Lower lobe of right lung (tissue), 2 donors: ENCODE results near the gene TMEM72. TPM values are rescaled to one million over a fixed set of nuclear protein-coding genes. Genes with fewer than 3 reads are reported as not detected.

Source experiments
- ATAC-seq, 2 donors: fragments of 200-7000 bp; cut with Tn5 transposase; one replicate each; pipeline ENCODE4 v1.9.1; 2020 to 2022; ENCODE audit warnings: mild to moderate bottlenecking in 2 of 2, moderate library complexity in 2 of 2
- DNase-seq: peaks from one replicate; pipeline ENCODE4 v3.0.0-alpha.2; 2020
- H3K27ac ChIP-seq: fragments of 200-600 bp; one replicate; pipeline ENCODE4 v1.8.0; 2022
- H3K27me3 ChIP-seq: fragments of 200-600 bp; one replicate; pipeline ENCODE4 v1.8.0; 2022; ENCODE audit warnings: low read depth
- H3K36me3 ChIP-seq: fragments of 200-600 bp; one replicate; pipeline ENCODE4 v1.8.0; 2022; ENCODE audit warnings: mild to moderate bottlenecking
- H3K4me1 ChIP-seq: fragments of 200-600 bp; one replicate; pipeline ENCODE4 v1.8.0; 2022
- H3K4me3 ChIP-seq: fragments of 200-600 bp; one replicate; pipeline ENCODE4 v1.8.0; 2022; ENCODE audit warnings: mild to moderate bottlenecking
- H3K9me3 ChIP-seq: fragments of 200-600 bp; one replicate; pipeline ENCODE4 v1.8.0; 2022
- CTCF ChIP-seq: fragments of 200-600 bp; IDR thresholded peaks from one replicate; pipeline ENCODE4 v1.8.0; 2022; ENCODE audit warnings: antibody characterized with exemption, mild to moderate bottlenecking
- intact Hi-C: fragments of 100-400 bp; cut with DNase I; formaldehyde crosslinking; loops from one replicate; pipeline ENCODE4 v1.11.0; 2022
- total RNA-seq: library from RNA; stranded (reverse); fragmentation: NEBNext Ultra II Directional; extraction: Animal tissue kit (Norgen Biotek cat#: 25700); gene quantifications from one replicate; pipeline ENCODE4 v1.2.1, GENCODE V29; 2021
- donor health status: DM: no; HTN: yes; CAD: no; lungs with severe emphysema.

TMEM72 gene
- total RNA-seq, 1 donor from 2014 or later = not detected

- TF ChIP-seq CTCF = no peak
- Histone ChIP-seq H3K4me3 (peak overlapping the region; percentile 78), H3K9me3 (no peaks in the 10 kb centered on the region), H3K36me3 (peaks cover 13% of the 10 kb centered on the region), H3K27ac (peak overlapping the region; percentile 94), H3K27me3 (no peaks in the 10 kb centered on the region), H3K4me1 (peaks cover 56% of the 10 kb centered on the region)
- intact Hi-C loops = no loop called here
- ATAC-seq (no peak), DNase-seq (no peak)
Observed at GRCh38 chr10:44958898-44959246, 47.7 kb downstream of the TMEM72 start.

- Histone ChIP-seq H3K4me1 (peaks cover 62% of the 10 kb centered on the region), H3K27me3 (no peaks in the 10 kb centered on the region), H3K4me3 (peak within 1 kb of the TSS; percentile 78), H3K27ac (peak within 1 kb of the TSS; percentile 94), H3K36me3 (peaks cover 13% of the 10 kb centered on the region), H3K9me3 (no peaks in the 10 kb centered on the region)
- no peak for TF ChIP-seq CTCF
- intact Hi-C loops = no loop called here
- DNase-seq (peak; percentile 97), ATAC-seq (peak; percentile 96 to 97)
Observed at GRCh38 chr10:44959247-44960087, 48.3 kb downstream of the TMEM72 start, which contains the start of gene RASSF4. Gene RASSF4 (plus strand): TSS chr10:44959802. CDS start chr10:44970203, 10,401 bp downstream.

- Histone ChIP-seq H3K27ac (peak overlapping the region; percentile 94), H3K27me3 (no peaks in the 10 kb centered on the region), H3K36me3 (peaks cover 13% of the 10 kb centered on the region), H3K4me3 (peak overlapping the region; percentile 78), H3K9me3 (no peaks in the 10 kb centered on the region), H3K4me1 (peaks cover 68% of the 10 kb centered on the region)
- TF ChIP-seq CTCF = no peak
- intact Hi-C loops = no loop called here
- DNase-seq (no peak), ATAC-seq (no peak)
Observed at GRCh38 chr10:44960088-44960460, 48.9 kb downstream of the TMEM72 start.

- intact Hi-C loops = no loop called here
- Histone ChIP-seq H3K27me3 (no peaks in the 10 kb centered on the region), H3K4me3 (peak overlapping the region; percentile 78), H3K36me3 (peaks cover 8% of the 10 kb centered on the region), H3K27ac (peak overlapping the region; percentile 94), H3K4me1 (peaks cover 74% of the 10 kb centered on the region), H3K9me3 (no peaks in the 10 kb centered on the region)
- DNase-seq (no peak), ATAC-seq (no peak)
- TF ChIP-seq CTCF = no peak
Observed at GRCh38 chr10:44960482-44961229, 49.5 kb downstream of the TMEM72 start.

GRCh38 chr10:44961230-44961571, 50.1 kb downstream of the TMEM72 start:
- TF ChIP-seq CTCF = no peak
- Histone ChIP-seq H3K27me3 (no peaks in the 10 kb centered on the region), H3K36me3 (peaks cover 6% of the 10 kb centered on the region), H3K4me3 (peak overlapping the region; percentile 78), H3K4me1 (peaks cover 79% of the 10 kb centered on the region), H3K27ac (peak overlapping the region; percentile 15), H3K9me3 (no peaks in the 10 kb centered on the region)
- intact Hi-C loops = no loop called here
- DNase-seq = no peak
- ATAC-seq = no peak
